ENCODE measurements around the gene MEGF11.
"Not testable (repeated sequence)": the region's sequence is repeated elsewhere in the genome, so short reads cannot be mapped to it uniquely, and the experiment has no call there.

Gene MEGF11

GRCh38 chr15:66017000-66017399 lies 236.6 kb downstream of the MEGF11 start:
- Histone ChIP-seq H3K9me3 (ENCODE audit: control insufficient read depth, low read length) (no peaks in the 10 kb centered on the region), H3K27ac (ENCODE audit: low read depth, low read length, severe bottlenecking) (no peak overlapping the region), H3K36me3 (ENCODE audit: control insufficient read depth, insufficient read depth, low read length) (no peaks in the 10 kb centered on the region), H3K4me3 (ENCODE audit: extremely low read depth, insufficient read depth, low read length, poor library complexity, severe bottlenecking) (no peak overlapping the region), H3K4me1 (ENCODE audit: control insufficient read depth, insufficient read depth, low read length, poor library complexity, severe bottlenecking) (no peaks in the 10 kb centered on the region)
- WGBS, 2 experiments (ENCODE audit: insufficient coverage in 2 of 2) = 65 to 76% methylated on average over 7 of the region's 7 CpGs

- no CpG with 5 or more reads among the region's 5 CpGs for WGBS, 2 experiments (ENCODE audit: insufficient coverage in 2 of 2)
- H3K4me3 ChIP-seq (ENCODE audit: extremely low read depth, insufficient read depth, low read length, poor library complexity, severe bottlenecking) = no peak overlapping the region
Observed at GRCh38 chr15:66016199-66016598, 237.4 kb downstream of the MEGF11 start.

GRCh38 chr15:66014635-66015182 lies 238.8 kb downstream of the MEGF11 start:
- Histone ChIP-seq H3K4me3 (ENCODE audit: extremely low read depth, insufficient read depth, low read length, poor library complexity, severe bottlenecking) (no peak overlapping the region), H3K9me3 (ENCODE audit: control insufficient read depth, low read length) (no peaks in the 10 kb centered on the region), H3K27ac (ENCODE audit: low read depth, low read length, severe bottlenecking) (no peak overlapping the region), H3K4me1 (ENCODE audit: control insufficient read depth, insufficient read depth, low read length, poor library complexity, severe bottlenecking) (no peaks in the 10 kb centered on the region), H3K36me3 (ENCODE audit: control insufficient read depth, insufficient read depth, low read length) (no peaks in the 10 kb centered on the region)
- 89 to 95% methylated on average over 7 to 8 of the region's 8 CpGs for WGBS, 2 experiments (ENCODE audit: insufficient coverage in 2 of 2)

More at GRCh38 chr15:66016199-66016598, 237.4 kb downstream of the MEGF11 start:
- no peaks in the 10 kb centered on the region for H3K4me1 ChIP-seq (ENCODE audit: control insufficient read depth, insufficient read depth, low read length, poor library complexity, severe bottlenecking)
- H3K36me3 ChIP-seq (ENCODE audit: control insufficient read depth, insufficient read depth, low read length) = no peaks in the 10 kb centered on the region
- no peaks in the 10 kb centered on the region for H3K9me3 ChIP-seq (ENCODE audit: control insufficient read depth, low read length)
- no peak overlapping the region for H3K27ac ChIP-seq (ENCODE audit: low read depth, low read length, severe bottlenecking)

DNA sequence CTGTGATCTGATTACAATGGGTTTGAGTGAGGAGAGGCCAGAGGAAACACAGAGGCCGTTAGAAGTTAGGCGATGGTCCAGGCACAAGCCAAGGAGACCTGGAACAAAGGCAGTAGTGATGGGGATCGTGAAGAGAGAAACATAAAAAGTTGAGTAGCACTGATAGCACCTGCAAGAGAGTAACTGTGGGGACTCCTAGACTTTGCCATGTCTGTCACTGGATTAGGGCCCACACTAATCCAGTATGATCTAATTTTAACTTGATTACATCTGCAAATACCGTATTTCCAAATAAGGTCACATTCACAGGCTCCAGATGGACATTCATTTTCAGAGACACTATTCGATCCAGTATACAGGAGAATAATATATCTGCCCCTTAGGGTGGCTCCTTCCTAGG lies 239.5 kb downstream of the MEGF11 start:
- WGBS, 2 experiments (ENCODE audit: insufficient coverage in 2 of 2) = 83 to 94% methylated on average over 4 to 5 of the region's 5 CpGs
- Histone ChIP-seq H3K9me3 (ENCODE audit: control insufficient read depth, low read length) (no peaks in the 10 kb centered on the region), H3K4me3 (ENCODE audit: extremely low read depth, insufficient read depth, low read length, poor library complexity, severe bottlenecking) (no peak overlapping the region), H3K27ac (ENCODE audit: low read depth, low read length, severe bottlenecking) (no peak overlapping the region), H3K36me3 (ENCODE audit: control insufficient read depth, insufficient read depth, low read length) (no peaks in the 10 kb centered on the region), H3K4me1 (ENCODE audit: control insufficient read depth, insufficient read depth, low read length, poor library complexity, severe bottlenecking) (peaks cover 6% of the 10 kb centered on the region)

GRCh38 chr15:66008940-66009562 lies 244.5 kb downstream of the MEGF11 start:
- no peak overlapping the region for H3K4me3 ChIP-seq (ENCODE audit: extremely low read depth, insufficient read depth, low read length, poor library complexity, severe bottlenecking)
- H3K36me3 ChIP-seq (ENCODE audit: control insufficient read depth, insufficient read depth, low read length) = no peaks in the 10 kb centered on the region
- 80% methylated on average over 2 of the region's 3 CpGs; no CpG with 5 or more reads in 1 of the 2 experiments for WGBS, 2 experiments (ENCODE audit: insufficient coverage in 2 of 2)
- H3K4me1 ChIP-seq (ENCODE audit: control insufficient read depth, insufficient read depth, low read length, poor library complexity, severe bottlenecking) = peaks cover 13% of the 10 kb centered on the region
- no peak overlapping the region for H3K27ac ChIP-seq (ENCODE audit: low read depth, low read length, severe bottlenecking)
- H3K9me3 ChIP-seq (ENCODE audit: control insufficient read depth, low read length) = no peaks in the 10 kb centered on the region

- H3K27ac ChIP-seq (ENCODE audit: low read depth, low read length, severe bottlenecking) = no peak overlapping the region
- no peaks in the 10 kb centered on the region for H3K9me3 ChIP-seq (ENCODE audit: control insufficient read depth, low read length)
- H3K4me1 ChIP-seq (ENCODE audit: control insufficient read depth, insufficient read depth, low read length, poor library complexity, severe bottlenecking) = peaks cover 13% of the 10 kb centered on the region
- no peaks in the 10 kb centered on the region for H3K36me3 ChIP-seq (ENCODE audit: control insufficient read depth, insufficient read depth, low read length)
- no peak overlapping the region for H3K4me3 ChIP-seq (ENCODE audit: extremely low read depth, insufficient read depth, low read length, poor library complexity, severe bottlenecking)
Observed at GRCh38 chr15:66007663-66008262, 245.8 kb downstream of the MEGF11 start.

GRCh38 chr15:66006986-66007385 lies 246.6 kb downstream of the MEGF11 start:
- 65 to 69% methylated on average over 7 of the region's 7 CpGs for WGBS, 2 experiments (ENCODE audit: insufficient coverage in 2 of 2)
- Histone ChIP-seq H3K4me1 (ENCODE audit: control insufficient read depth, insufficient read depth, low read length, poor library complexity, severe bottlenecking) (peaks cover 13% of the 10 kb centered on the region), H3K36me3 (ENCODE audit: control insufficient read depth, insufficient read depth, low read length) (no peaks in the 10 kb centered on the region), H3K4me3 (ENCODE audit: extremely low read depth, insufficient read depth, low read length, poor library complexity, severe bottlenecking) (no peak overlapping the region), H3K27ac (ENCODE audit: low read depth, low read length, severe bottlenecking) (no peak overlapping the region), H3K9me3 (ENCODE audit: control insufficient read depth, low read length) (no peaks in the 10 kb centered on the region)

DNA sequence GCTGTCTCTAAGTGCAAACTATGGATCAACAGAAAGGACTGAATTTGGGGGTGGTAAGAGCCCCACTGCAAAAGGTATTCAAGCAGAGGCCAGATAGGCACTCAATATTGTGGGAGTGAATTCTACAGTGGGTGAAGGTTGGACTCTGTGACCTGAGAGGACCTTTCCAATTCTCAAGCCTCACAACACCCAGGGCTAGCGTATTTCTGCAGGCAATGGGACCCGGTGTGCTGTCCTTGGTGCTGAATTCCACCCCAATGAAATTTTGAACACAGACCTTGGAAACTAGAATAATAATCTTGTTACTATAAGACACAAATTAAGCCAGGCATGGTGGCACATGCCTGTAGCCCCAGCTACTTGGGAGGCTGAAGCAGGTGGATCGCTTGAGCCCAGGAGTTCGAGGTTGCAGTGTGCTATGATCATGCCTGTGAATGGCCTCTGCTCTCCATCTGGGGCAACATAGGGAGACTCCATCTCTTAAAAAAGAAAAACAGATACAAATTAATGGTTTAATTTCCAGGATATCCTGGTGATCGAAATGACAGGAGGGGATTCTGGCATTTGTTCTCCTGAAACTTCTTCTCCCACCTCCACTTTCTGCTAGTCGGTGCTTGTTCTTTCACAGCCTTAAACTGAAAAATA lies 248.8 kb downstream of the MEGF11 start:
- Histone ChIP-seq H3K4me1 (ENCODE audit: control insufficient read depth, insufficient read depth, low read length, poor library complexity, severe bottlenecking) (peaks cover 13% of the 10 kb centered on the region), H3K36me3 (ENCODE audit: control insufficient read depth, insufficient read depth, low read length) (no peaks in the 10 kb centered on the region), H3K9me3 (ENCODE audit: control insufficient read depth, low read length) (no peaks in the 10 kb centered on the region), H3K4me3 (ENCODE audit: extremely low read depth, insufficient read depth, low read length, poor library complexity, severe bottlenecking) (no peak overlapping the region), H3K27ac (ENCODE audit: low read depth, low read length, severe bottlenecking) (no peak overlapping the region)
- 49 to 72% methylated on average over 3 of the region's 6 CpGs for WGBS, 2 experiments (ENCODE audit: insufficient coverage in 2 of 2)

DNA sequence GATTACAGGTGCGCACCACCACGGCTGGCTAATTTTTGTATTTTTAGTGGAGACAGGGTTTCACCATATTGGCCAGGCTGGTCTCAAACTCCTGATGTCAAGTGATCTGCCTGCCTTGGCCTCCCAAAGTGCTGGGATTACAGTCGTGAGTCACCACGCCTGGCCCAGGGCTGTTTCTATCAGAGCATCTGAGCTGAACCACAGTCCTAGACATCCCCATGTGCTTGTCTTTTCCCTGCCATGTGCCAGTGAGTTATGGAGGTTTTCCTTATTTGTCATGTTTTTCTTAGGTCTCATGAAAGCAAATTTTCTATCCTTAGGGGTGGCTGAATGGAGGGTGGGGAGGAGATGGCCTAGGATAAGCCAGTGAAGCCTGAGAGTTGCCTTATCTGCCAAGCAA lies 250.4 kb downstream of the MEGF11 start:
- 95 to 100% methylated on average over 2 to 4 of the region's 4 CpGs for WGBS, 2 experiments (ENCODE audit: insufficient coverage in 2 of 2)
- not testable (repeated sequence) for H3K27ac ChIP-seq (ENCODE audit: low read depth, low read length, severe bottlenecking)

DNA sequence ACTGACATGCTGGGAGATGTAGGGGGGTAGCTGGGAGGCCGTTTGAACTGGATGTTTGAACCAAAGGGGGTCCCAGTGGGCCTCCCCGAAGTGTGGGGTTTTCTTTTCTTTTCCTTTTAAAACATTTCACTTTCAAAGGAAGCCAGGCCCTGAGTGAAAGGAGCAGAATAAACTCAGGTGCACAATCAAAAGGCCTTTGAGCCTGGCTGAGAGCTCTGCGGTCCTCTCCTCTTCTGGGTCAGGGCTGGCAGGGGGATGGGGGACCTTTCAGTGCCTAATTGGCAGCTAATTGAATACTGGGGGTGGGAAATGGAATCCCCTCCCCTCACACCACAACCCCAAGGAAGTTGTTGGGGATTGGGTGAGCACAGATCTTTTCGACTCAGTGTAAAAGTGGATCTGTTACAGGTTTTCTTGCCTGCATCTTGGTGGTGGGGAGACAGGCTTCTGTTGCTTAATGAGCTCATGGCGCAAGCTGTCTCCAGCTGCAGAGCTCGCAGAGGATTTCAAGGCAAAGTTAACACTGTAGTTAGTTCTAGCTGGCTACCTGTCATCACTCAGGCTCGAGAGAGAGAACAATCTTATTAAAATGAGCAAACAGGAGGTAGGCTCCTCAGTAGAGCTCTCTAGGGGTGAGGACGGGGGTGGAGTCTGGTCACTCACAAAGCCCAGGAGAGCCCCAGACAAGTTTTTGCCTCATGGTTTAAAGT lies 251.7 kb downstream of the MEGF11 start:
- no peaks in the 10 kb centered on the region for H3K9me3 ChIP-seq (ENCODE audit: control insufficient read depth, low read length)
- H3K4me1 ChIP-seq (ENCODE audit: control insufficient read depth, insufficient read depth, low read length, poor library complexity, severe bottlenecking) = no peaks in the 10 kb centered on the region
- 47 to 49% methylated on average over 3 to 4 of the region's 8 CpGs for WGBS, 2 experiments (ENCODE audit: insufficient coverage in 2 of 2)
- H3K27ac ChIP-seq (ENCODE audit: low read depth, low read length, severe bottlenecking) = no peak overlapping the region
- no peaks in the 10 kb centered on the region for H3K36me3 ChIP-seq (ENCODE audit: control insufficient read depth, insufficient read depth, low read length)
- H3K4me3 ChIP-seq (ENCODE audit: extremely low read depth, insufficient read depth, low read length, poor library complexity, severe bottlenecking) = no peak overlapping the region

More for the DNA sequence above, 250.4 kb downstream of the MEGF11 start:
- H3K9me3 ChIP-seq (ENCODE audit: control insufficient read depth, low read length); H3K36me3 ChIP-seq (ENCODE audit: control insufficient read depth, insufficient read depth, low read length); H3K4me1 ChIP-seq (ENCODE audit: control insufficient read depth, insufficient read depth, low read length, poor library complexity, severe bottlenecking); H3K4me3 ChIP-seq (ENCODE audit: extremely low read depth, insufficient read depth, low read length, poor library complexity, severe bottlenecking): not testable (repeated sequence)

Data from mesodermal cell (in vitro differentiated cells).